NCI-H1105 treated with DMSO at 0.1 percent for 48 hours (cell line): ENCODE results near the gene HOXB1.

Experiments
- DNase-seq: peaks from one replicate; lab custom pipeline; 2025; lab: John Stamatoyannopoulos, UW

The HOXB1 gene

DNA sequence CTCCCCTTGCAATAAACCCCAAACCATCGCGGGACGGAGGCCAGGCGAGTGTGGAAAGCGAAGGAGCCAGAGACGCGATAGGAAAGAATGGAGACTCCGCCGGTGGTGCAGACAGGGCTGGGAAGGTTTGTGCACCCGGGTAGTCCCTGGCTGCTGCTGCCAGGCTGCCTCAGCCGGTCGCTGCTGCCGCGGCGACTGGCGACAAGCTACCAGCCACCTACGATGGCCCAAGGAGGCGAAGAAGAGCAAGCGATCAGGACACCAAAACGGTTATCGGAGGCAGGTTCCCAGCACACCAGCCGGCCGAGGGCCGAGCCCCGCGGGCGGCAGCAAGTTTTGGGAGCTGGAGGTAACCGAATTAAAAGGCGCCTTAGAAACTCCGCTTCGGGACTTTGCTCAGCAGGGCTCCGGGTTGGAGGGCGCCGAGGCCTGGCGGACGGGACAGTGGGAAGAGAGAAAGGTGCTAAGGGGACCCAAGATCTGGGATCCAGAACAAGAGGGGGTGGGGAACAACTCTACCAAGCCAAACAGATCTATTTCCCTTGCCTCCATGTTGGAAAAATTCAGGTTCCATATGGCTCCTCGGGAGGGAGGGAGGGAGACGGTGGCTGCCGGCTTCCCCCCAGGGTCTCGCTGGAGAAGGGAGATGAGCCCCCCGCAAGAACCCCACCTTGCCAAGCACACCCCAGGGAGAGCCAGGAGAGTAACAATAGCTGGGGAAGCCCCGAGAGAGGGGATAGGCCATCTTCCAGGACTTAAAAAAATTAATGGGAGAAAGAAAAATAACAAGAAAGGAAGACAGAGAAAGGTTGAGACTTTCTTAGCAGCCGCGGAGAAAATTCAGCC lies 23.8 kb upstream of the HOXB1 start:
- DNase-seq: peak; percentile 42

DNA sequence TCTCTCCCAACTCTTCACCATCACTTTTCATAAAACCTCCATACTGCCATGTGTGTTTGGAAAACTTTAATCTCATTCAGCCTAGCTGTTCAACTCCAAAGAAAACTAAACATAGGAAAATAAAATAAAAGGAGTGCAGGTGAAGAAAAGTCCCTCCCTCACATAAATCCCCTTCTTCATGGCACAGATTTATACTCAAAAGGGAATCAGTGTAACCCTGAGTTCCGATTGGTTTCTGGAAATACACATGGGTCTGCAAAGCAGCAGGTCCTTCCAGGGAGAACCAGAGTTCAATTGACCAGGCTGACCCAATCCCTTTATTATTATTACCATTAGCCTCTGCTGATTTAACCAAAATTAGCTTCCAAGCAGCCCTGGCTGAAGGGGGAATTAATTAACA lies 23.0 kb upstream of the HOXB1 start:
- DNase-seq: no peak

DNA sequence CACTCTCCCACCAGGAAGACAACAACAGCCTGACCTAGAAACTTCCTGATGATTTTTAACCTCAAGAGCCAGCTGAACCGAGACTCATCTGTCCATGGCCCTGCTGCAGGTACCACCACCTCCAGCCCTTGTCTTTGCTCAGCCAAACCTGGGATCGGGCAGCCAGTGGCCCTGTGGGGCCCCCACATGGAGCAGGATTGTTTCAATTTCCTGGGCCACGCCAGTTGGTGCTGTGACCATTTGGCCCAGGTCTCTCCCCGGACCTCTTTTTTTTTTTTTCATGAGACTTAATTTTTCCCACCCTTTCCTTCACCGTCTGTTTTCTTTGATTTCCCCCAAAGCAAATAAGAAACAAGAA lies 22.4 kb upstream of the HOXB1 start:
- no peak for DNase-seq

- DNase-seq: no peak
Observed at GRCh38 chr17:48552466-48553189, 21.8 kb upstream of the HOXB1 start.

DNA sequence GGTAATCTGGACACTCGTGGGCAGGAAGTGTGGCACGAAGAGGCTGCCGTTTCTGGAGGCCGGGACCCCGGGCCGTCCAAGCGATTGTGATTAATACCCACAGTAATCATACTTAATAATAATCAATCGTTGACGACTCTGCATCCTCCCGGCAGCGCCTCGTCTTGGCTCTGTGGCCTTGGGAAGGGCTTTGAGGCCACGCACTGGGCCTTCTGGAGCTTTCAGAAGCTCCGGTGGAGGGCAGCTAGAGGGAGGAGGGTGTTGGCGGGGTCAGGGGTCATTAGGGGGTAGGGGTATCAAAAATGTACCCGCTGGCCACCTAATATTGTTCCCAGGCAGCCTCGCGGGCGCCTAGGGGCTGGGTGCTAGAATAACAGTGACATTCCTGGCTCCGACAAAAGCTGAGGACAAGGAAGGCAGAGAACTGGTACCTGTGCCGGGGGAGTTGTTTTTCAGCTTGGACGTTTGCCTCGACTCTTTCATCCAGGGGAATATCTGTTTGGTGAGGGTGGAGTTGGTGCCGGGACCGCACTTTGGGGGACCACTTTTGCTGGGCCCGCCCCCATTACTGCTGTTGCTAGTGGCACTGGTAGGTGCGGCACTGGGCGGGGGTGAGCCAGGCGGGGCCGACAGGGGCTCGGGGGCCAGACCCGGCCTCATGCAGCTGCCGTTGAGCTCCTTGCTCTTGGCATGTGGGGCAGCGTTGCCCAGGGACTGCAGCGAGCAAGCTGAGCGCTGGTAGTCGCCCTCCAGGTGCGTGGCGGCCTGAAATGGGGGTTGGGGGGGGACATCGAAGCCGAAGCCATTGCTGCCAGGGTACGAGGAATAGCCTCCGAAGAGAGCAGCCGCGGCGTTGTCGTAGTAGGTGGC lies 21.0 kb upstream of the HOXB1 start:
- DNase-seq: no peak

- DNase-seq: peak; percentile 58
Observed at GRCh38 chr17:48551214-48551555, 20.4 kb upstream of the HOXB1 start.

GRCh38 chr17:48550502-48551213 lies 19.8 kb upstream of the HOXB1 start:
- DNase-seq: peak; percentile 58

GRCh38 chr17:48549914-48550501 lies 19.2 kb upstream of the HOXB1 start:
- peak; percentile 44 for DNase-seq

DNA sequence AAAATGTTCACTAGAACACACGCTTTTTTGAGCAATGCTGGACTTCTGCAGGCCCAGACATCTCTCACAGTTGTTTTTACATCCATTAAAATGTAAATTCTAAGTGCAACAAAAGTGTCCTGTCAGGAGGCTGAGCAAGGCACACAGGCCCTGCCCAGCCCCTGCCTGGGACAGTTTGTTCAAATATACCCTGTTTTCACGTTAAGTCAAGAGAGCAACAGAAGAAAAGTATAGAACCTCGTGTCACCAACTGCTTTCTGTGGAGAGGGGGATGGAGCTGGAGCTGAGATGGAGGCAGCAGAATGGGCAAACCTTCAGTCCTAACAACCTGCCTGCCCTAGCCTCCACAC lies 18.4 kb upstream of the HOXB1 start:
- DNase-seq: no peak

- DNase-seq: peak; percentile 47
Observed at GRCh38 chr17:48548523-48549280, 17.9 kb upstream of the HOXB1 start.

- DNase-seq: peak; percentile 65
Observed at GRCh38 chr17:48547808-48548522, 17.2 kb upstream of the HOXB1 start.

DNA sequence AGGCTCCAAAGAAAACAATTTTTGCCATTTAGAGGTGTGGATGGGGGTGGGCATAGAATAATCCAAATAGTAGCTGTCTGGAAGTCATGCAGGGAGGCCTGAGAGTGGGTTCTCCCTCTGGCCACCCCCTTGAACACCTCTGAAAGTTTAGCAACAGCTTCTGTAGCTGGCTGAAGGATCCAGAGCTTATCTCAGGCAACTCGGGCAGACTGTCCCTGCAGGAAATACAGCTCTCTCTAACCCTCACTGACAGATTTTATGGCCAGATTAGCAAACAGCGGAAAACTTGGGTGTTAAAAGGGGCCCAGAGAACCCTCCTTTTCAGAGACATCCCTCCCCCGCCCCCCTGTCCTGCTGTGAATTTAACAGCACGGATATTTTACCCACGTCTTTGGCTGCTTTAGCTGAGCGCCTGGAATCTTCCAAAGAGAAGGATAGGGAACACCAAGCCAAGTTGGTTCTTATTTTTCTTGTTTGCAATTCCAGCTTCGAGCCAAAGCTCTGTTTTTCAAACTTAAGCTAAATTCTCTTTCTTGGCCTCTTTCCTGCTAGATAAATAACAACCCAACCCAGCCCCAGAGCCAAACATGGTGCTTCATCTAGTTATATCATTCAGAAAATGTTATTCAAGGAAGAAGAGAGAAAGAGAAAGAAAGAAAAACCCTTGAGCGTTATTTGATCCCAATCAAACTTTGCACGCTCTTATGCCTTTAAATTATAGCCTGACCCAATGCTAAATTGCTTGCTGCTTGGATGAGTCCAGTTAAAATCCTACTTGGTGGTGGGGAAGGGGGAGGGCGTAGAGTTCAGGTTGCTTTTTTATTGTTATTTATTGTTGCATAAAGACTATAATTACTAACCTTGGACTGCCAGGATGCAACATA lies 16.4 kb upstream of the HOXB1 start:
- peak; percentile 72 for DNase-seq

DNA sequence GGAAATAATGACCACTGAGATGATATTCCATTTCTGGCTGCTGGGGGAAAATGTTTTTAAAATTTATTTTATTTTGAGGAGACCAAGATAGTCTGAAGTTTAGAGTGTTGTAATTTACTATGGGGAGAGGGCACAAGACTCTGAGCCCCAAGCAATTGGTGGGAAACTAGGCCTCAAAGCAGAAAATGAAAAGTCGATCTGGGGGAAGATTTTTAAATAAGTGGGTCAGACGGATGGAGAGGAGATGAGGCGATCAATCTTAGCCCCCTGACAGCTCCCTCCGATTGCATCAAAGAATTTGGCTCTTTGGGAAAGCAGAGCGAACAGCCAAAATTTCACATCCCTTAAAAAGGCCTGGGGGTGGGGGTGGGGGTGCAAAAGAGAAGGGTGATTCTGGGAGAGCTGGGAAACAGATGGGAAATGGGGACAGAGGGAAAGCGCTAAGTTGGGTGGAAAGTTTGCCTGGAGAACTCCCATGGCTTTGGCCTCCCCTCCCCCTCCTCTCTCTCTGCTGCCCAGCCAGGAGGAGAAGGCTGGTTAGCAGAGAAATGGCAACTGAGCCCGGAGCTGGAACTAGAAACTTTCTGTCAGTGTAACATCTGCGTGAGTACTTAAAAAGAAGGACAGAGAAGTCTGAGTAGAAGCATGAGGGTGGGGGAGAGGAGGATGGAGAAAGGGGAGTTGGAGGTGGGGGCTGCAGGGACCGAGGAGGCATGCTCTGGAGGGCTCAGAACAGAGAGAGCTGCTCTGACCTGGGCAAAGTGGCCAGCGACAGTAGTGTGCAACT lies 15.5 kb upstream of the HOXB1 start:
- no peak for DNase-seq

DNA sequence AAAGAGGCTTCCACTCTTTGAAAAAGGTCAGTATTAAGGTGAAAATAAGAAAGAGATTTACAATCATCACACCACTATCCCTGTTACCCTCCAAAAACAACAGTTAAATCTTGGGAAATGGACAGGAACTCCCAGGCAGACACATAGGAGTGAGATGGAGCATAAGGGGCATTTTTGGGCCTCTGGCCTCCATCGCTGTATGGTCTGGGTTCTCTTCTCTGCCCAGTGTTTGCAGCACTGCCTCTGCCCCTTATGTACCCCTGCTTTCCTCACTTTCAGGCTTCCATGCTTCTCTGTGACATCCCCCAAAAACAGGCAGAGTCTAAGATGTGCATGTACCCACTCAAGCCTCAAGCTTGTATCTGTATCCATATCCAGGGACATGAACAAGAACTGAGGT lies 14.7 kb upstream of the HOXB1 start:
- no peak for DNase-seq

DNA sequence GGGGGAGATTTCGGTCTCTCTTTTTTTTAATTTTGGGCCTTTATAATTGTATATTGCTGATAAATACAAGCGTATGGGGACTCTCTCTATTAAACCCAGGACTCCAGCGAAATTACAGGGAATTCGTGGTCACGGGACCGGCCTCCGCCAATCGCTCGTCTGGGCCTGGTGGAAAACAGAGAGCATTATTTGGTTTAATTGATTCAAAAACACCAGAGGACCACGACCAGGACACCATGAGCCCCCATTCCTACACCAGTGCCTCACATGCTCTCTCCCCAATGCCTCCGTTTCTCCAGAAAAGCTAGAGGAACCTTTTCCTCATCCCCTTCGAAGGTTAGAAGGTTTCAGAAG lies 14.2 kb upstream of the HOXB1 start, which contains the start of gene HOXB2:
TSS of gene HOXB2 (minus strand) at position 88 of the 354 bp plus-strand sequence. CDS start 198 bp downstream, outside the sequence.
- DNase-seq: peak; percentile 73

- DNase-seq: peak; percentile 51
Observed at GRCh38 chr17:48544349-48545021, 13.7 kb upstream of the HOXB1 start.

- DNase-seq: peak; percentile 34
Observed at GRCh38 chr17:48543854-48544348, 13.1 kb upstream of the HOXB1 start.
